Loucy (cell line): Measurements from ENCODE around the gene CEP55.

ENCODE experiments used
- EZH2phosphoT487 ChIP-seq: fragments of 200-600 bp; IDR thresholded peaks from 2 replicates; pipeline ENCODE4 v1.6.1; 2018; ENCODE audit warnings: antibody characterized with exemption, mild to moderate bottlenecking, moderate library complexity, borderline replicate concordance
- TF ChIP-seq, protein P1 (sequence below): fragments of 200-600 bp; sonication (generic); conservative IDR thresholded peaks from 2 replicates; pipeline ENCODE4 v1.5.1; 2014; ENCODE audit warnings: mild to moderate bottlenecking, antibody characterized with exemption, low read length

DNA sequence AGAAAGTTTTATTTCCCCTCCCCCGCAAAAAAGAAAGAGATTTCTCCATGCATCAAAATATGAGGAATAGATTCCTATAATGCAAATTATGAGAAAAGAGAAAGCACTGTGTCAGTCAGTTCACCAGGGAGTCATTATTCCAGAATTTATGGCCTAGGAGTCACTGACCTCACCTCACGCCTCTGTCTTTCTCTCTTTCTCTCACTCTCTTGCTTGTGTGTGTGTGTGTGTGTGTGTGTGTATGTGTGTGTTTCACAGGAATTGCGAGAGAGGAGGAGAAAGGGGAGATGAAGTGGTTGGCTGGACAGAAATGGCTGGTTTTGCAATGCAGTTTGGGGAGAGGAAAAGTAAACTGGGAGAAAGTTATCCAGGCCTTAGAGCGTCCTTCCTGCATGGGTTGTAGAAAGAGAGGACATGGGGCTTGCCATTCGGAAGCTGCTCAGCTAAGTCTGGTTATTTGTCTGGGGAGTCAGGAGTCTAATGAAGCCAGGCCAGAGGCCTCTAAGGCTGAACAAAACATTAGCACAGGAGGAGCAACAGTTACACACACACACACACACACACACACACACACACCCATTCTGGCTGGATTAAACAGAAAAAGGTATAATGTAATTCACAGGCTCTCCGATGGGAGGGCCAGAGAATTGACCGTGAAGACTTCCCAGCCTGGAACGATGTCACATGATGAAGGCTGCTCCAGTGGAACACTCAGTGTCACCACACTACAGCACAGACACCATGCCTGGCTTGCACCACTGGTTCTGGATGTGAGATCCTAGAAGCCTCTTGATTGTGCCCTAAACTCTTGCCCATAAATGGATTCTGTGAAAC lies 57.3 kb downstream of the CEP55 start:
- TF ChIP-seq, protein P1, sequence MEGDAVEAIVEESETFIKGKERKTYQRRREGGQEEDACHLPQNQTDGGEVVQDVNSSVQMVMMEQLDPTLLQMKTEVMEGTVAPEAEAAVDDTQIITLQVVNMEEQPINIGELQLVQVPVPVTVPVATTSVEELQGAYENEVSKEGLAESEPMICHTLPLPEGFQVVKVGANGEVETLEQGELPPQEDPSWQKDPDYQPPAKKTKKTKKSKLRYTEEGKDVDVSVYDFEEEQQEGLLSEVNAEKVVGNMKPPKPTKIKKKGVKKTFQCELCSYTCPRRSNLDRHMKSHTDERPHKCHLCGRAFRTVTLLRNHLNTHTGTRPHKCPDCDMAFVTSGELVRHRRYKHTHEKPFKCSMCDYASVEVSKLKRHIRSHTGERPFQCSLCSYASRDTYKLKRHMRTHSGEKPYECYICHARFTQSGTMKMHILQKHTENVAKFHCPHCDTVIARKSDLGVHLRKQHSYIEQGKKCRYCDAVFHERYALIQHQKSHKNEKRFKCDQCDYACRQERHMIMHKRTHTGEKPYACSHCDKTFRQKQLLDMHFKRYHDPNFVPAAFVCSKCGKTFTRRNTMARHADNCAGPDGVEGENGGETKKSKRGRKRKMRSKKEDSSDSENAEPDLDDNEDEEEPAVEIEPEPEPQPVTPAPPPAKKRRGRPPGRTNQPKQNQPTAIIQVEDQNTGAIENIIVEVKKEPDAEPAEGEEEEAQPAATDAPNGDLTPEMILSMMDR = no peak
- TF ChIP-seq EZH2phosphoT487 = no peak
